ENCODE data around the gene THBS3. TPM values are rescaled to one million over a fixed set of nuclear protein-coding genes. Genes with fewer than 3 reads are reported as not detected.

Gene THBS3
- total RNA-seq = 10 to 100 TPM; 36.8 to 37.9 TPM
- polyA plus RNA-seq = 1 to 10 TPM; 1.2 to 3.8 (median 3.0) TPM
- 9.5 to 70.0 (median 45.1) reads per million in 6 experiments for total RNA-seq

DNA sequence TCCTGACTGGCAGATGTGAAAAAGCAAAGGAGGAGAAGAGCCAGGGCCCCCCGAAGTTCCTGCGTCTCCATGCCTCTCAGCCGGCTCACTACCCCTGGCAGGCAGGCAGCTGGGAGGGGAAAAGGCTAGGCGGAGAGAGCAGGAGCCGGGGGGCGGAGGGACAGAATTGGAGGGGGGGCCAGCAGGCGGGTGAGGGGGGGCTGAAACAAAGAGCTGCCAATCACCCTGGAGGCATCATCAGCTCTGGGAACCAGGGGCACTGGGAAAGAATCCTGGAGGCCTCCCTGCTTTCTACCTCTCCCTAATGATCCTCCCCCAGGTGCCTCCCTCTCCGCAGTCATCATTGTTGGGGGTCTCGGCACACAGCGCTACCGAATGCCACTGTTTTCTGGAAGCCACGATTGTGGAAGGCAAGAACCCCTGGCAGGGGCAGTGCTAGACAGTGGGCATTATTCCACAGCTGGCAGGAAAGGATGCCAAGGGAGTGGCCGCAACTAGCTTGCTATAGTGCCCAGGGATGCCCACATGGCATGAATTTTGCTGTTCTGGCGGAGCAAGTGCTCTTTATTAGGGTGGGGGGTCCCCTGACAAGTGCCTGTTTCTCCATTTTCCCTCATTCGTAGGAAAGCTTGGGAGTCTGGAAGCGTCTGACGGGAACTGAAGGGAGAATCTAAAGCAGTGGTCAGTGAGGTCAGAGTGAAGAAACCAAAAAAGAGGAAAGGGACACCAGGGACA, at the start of gene THBS3:
TSS of gene THBS3 (minus strand) at position 92 of the 735 bp plus-strand sequence. CDS start at position 71, 21 bp downstream.
- Mint-ChIP-seq H3K27ac (peak within 1 kb of the TSS; percentile 82 to 99 (median 98)), H3K4me1 (peaks cover 22 to 33% (median 30%) of the 10 kb centered on the region in 4 donors), H3K4me3 (peak within 1 kb of the TSS; percentile 83 to 95 (median 87)), H3K36me3 (peaks cover 0 to 6% (median 0%) of the 10 kb centered on the region in 3 donors), H3K27me3 (no peaks in the 10 kb centered on the region), H3K9me3 (no peaks in the 10 kb centered on the region)
- POLR2A ChIA-PET = interaction anchor here (0.6 to 4.3 kb wide), 13 partner anchors 10 to 852 kb away, joined by 3 to 65 read pairs (median 6); partner anchors contain the start of genes CLK2, KRTCAP2 and TRIM46
- DNase-seq (peak in 3 of 10 donors; percentile 10 to 15 (median 14)), ATAC-seq (peak in 1 of 2 donors; percentile 4)

DNA sequence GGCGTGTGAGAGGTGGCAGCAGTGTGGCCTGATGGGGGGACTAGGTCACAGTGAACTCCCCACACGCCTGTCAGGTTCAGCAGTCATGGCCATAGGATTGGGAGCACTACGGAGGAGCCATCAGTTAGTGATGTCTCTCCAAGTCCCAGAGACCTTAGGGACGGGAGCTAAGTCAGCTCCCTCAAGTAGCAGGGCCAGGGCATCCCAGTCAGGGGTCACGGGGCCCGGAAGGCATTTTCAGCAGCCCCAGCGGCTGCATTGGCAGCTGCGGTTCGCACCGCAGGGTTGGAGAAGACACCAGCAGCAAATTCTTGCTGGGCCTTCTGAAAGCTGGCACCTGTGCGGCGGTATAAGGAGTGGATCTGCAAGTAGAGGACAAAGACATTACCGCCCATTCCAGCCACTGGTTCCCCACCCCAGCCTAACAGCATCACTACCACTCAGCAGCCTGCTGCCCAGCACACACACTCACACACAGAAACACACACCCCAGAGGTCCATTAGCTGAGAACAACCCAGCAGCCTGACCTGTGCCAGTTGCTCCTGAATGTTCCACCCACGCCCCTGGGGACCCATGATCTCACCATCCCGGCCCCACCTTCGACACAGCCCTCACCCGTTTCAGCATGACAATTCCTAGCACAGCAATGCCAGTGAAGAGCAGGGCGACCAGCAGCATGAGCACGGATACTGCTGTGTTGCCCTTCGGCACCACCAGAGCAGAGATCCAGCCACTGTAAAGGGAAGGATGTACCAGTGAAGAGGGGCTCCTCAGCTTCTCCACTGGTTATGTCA, 48.6 kb upstream of the THBS3 start:
- Mint-ChIP-seq H3K4me3 (peak overlapping the region; percentile 59 to 87 (median 82)), H3K27ac (peak overlapping the region; percentile 5 to 83 (median 62)), H3K27me3 (no peaks in the 10 kb centered on the region), H3K9me3 (no peaks in the 10 kb centered on the region), H3K4me1 (peaks cover 23 to 52% (median 41%) of the 10 kb centered on the region in 4 donors), H3K36me3 (peaks cover 0 to 47% (median 4%) of the 10 kb centered on the region in 3 donors)
- POLR2A ChIA-PET = interaction anchor here (1.0 to 1.8 kb wide), 4 partner anchors 10 to 82 kb away, joined by 3 to 9 read pairs (median 6); partner anchors contain the start of gene TRIM46
- ATAC-seq (no peak), DNase-seq (no peak)

DNA sequence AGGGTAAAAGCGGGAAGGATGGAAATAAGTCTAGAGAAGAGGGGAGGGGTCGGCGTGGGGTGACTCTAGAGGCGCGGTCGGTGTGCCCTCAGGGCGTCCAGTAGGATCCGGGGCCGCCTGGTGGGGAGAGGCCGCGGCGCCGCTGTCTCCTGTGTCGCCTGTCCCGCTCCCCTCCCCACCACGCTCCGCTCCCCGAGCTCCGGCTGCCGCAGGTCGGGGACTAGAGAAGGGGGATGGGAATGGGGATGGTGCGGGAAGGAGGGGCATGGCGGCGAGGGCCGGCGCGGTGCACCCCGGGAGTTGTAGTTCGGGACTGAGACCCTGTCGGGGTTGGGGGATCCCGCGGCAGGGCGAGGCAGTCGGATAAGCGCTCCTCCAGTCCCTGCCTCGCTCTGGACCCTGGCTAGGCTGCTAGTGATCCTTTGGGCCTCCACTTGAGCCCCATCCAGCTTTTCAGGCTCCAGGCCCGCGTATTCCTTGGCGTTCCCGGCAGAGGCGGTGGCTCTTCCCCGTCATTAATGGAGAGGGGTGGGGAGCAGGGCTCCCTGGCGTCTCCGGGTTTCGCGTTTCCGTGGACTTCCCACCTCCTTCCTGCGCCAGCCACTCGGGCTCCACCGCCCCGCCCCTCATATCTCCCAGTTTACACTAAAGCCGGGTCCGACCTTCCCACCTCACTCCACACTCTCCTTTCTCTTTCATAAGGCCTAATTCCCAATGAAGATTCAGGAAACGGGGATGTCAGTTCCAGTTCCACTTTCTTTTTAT, 47.7 kb upstream of the THBS3 start, which contains the start of gene ENTREP3:
TSS of gene ENTREP3 (minus strand) at position 241 of the 765 bp plus-strand sequence. CDS start 606 bp downstream, outside the sequence.
- H3K9me3 Mint-ChIP-seq = no peaks in the 10 kb centered on the region
- POLR2A ChIA-PET = interaction anchor here (0.6 to 1.8 kb wide), 11 partner anchors 11 to 127 kb away, joined by 3 to 9 read pairs (median 3); partner anchors contain the start of gene TRIM46
- H3K36me3 Mint-ChIP-seq = peaks cover 0 to 42% (median 4%) of the 10 kb centered on the region in 3 donors
- H3K4me1 Mint-ChIP-seq = peaks cover 23 to 52% (median 40%) of the 10 kb centered on the region in 4 donors
- ATAC-seq (peak; percentile 53 to 71), DNase-seq (peak; percentile 55 to 85 (median 66))
- H3K27ac Mint-ChIP-seq = peak within 1 kb of the TSS; percentile 37 to 86 (median 75)
- no peaks in the 10 kb centered on the region for H3K27me3 Mint-ChIP-seq
- H3K4me3 Mint-ChIP-seq = peak within 1 kb of the TSS; percentile 75 to 89 (median 82)

DNA sequence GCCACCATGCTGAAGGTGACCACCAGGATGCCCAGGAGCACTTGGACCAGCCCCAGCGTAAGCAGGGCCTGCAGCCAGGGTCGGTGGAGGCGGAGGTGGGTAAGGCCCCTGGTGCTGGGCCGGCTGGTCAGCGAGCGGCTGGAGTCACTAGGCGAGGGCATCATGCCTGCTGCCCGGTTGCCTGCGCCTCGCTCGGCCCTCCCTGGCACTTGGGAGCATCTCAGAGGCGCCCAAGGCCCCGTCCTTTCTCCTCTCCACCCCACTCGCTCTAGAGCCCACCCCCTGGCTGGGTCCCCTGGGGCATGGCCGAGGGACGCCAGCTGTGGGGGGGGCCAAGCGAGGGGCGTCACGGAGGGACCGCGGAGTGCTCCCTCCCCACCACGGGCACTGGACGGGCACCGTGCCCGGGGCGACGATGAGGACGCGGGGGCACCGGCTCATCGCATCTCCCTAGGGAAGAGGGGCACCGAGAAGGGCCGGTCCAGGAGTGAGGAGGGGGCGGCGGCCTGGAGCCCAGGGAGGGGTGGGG, 47.1 kb upstream of the THBS3 start:
- H3K4me1 Mint-ChIP-seq = peaks cover 19 to 46% (median 37%) of the 10 kb centered on the region in 4 donors
- peak overlapping the region in 5 of 10 donors; percentile 43 to 79 (median 73) for H3K27ac Mint-ChIP-seq
- H3K27me3 Mint-ChIP-seq = no peaks in the 10 kb centered on the region
- peak overlapping the region; percentile 75 to 89 (median 82) for H3K4me3 Mint-ChIP-seq
- DNase-seq (no peak), ATAC-seq (peak in 1 of 2 donors; percentile 3)
- H3K9me3 Mint-ChIP-seq = no peaks in the 10 kb centered on the region
- peaks cover 0 to 37% (median 4%) of the 10 kb centered on the region in 3 donors for H3K36me3 Mint-ChIP-seq
- POLR2A ChIA-PET = interaction anchor here (0.6 to 1.8 kb wide), 9 partner anchors 12 to 128 kb away, joined by 3 to 7 read pairs (median 3); partner anchors contain the start of gene TRIM46

DNA sequence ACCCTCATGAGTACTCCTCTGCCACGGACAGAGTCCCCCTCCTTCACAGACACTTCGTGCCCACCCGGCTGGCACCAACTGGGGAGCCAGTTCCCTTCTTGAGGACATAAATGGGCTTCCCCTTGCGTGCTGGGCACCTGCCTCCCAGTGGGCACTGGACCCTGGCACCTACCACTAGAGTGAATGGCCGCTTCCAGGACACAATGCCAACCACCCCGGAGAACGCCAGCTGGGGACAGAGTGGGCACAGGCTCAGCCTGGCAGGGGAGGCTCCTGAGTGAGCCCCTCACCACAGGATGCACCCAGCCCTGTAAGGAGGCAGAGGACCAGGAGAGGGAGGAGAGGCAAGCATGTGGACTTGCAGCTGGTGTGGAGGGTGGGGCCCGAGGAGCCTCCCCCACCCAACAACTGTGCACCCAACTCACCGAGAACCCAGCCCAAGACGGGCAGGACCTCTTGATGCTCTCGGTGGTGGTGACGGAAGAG, 46.6 kb upstream of the THBS3 start:
- Mint-ChIP-seq H3K27ac (peak overlapping the region in 9 of 10 donors; percentile 37 to 86 (median 77)), H3K4me1 (peaks cover 19 to 46% (median 36%) of the 10 kb centered on the region in 4 donors), H3K9me3 (no peaks in the 10 kb centered on the region), H3K36me3 (peaks cover 0 to 32% (median 4%) of the 10 kb centered on the region in 3 donors), H3K27me3 (no peaks in the 10 kb centered on the region), H3K4me3 (peak overlapping the region; percentile 65 to 89 (median 81))
- ATAC-seq (no peak), DNase-seq (no peak)
- POLR2A ChIA-PET = interaction anchor here (1.2 kb wide), 1 partner anchor 10 kb away, joined by 3 read pairs; no protein-coding TSS in a partner anchor

DNA sequence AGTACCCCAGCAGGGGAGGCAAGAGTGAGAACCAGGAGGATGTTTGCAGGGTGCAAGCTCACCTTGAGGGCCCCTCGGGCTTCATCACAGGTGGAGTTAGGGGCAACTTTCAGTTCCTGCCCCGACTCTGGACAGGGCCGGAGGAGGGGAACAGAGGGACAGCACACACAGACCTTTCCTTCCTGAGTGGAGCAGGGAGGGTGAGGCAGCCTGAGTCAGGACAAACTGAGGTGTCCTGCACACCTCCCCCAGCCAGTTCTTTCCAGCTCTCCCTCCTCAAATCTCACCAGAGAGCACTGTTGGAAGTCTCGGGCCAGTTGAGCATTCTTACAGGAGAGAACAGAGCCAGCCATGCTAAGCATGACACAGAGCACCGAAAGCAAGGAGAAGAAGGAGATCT, 46.1 kb upstream of the THBS3 start:
- Mint-ChIP-seq H3K4me3 (peak overlapping the region; percentile 65 to 89 (median 81)), H3K9me3 (no peaks in the 10 kb centered on the region), H3K36me3 (peaks cover 0 to 27% (median 4%) of the 10 kb centered on the region in 3 donors), H3K27me3 (no peaks in the 10 kb centered on the region), H3K4me1 (peaks cover 19 to 46% (median 36%) of the 10 kb centered on the region in 4 donors), H3K27ac (peak overlapping the region in 5 of 10 donors; percentile 11 to 86 (median 38))
- DNase-seq = no peak
- POLR2A ChIA-PET = interaction anchor here (1.2 kb wide), 1 partner anchor 9 kb away, joined by 3 read pairs; no protein-coding TSS in a partner anchor
- ATAC-seq = no peak

DNA sequence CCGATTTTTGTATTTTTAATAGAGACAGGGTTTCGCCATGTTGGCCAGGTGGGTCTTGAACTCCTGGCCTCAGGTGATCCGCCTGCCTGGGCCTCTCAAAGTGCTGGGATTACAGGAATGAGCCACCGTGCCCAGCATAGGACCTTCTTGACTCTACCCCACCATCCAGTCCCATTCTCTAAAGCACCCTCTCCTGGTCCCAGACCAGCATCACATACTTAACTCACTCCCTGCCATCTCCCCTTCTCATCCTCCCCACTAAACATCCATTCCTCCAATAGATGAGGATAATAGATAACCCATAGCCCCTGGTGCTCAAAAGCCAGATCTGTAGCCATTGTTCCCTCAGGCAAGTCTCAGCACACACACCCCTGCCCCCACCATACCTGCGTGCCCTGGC, 45.5 kb upstream of the THBS3 start:
- DNase-seq (no peak), ATAC-seq (no peak)
- POLR2A ChIA-PET = interaction anchor here (0.6 to 1.2 kb wide), 2 partner anchors 8 to 238 kb away, joined by 3 to 5 read pairs; no protein-coding TSS in a partner anchor
- Mint-ChIP-seq H3K4me3 (peak overlapping the region; percentile 34 to 85 (median 78)), H3K4me1 (peaks cover 19 to 46% (median 36%) of the 10 kb centered on the region in 4 donors), H3K27me3 (no peaks in the 10 kb centered on the region), H3K9me3 (no peaks in the 10 kb centered on the region), H3K36me3 (peaks cover 0 to 21% (median 2%) of the 10 kb centered on the region in 3 donors), H3K27ac (peak overlapping the region in 5 of 10 donors; percentile 11 to 68 (median 31))

DNA sequence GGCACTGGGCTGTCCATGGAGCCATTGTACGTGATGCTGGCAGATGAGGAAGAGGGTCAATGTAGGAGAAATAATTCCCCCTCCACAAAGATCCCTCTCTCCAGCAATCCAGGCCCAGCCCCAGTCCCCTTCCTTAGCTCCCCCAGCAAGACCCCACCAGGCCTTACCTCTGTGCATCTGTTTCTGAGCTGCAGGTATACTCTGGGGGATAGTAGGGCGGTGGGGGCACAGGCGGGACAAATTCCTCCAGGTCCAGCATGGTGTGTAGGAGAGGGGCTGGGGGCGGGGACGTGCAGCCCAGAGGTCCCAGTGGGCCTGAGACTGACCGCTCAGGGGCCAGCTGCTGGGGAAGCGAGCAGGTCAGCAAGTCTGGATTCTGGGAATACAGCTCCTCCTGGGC, 43.9 kb upstream of the THBS3 start:
- Mint-ChIP-seq H3K36me3 (peaks cover 0 to 6% (median 0%) of the 10 kb centered on the region in 3 donors), H3K4me1 (peaks cover 17 to 36% (median 33%) of the 10 kb centered on the region in 4 donors), H3K27me3 (no peaks in the 10 kb centered on the region), H3K9me3 (no peaks in the 10 kb centered on the region), H3K4me3 (no peak overlapping the region), H3K27ac (peak overlapping the region in 1 of 10 donors; percentile 82)
- ATAC-seq (no peak), DNase-seq (no peak)
- POLR2A ChIA-PET = interaction anchor here (0.9 to 4.2 kb wide), 6 partner anchors 9 to 717 kb away, joined by 3 to 37 read pairs (median 14); partner anchors contain the start of genes CLK2, RUSC1 and SCAMP3

DNA sequence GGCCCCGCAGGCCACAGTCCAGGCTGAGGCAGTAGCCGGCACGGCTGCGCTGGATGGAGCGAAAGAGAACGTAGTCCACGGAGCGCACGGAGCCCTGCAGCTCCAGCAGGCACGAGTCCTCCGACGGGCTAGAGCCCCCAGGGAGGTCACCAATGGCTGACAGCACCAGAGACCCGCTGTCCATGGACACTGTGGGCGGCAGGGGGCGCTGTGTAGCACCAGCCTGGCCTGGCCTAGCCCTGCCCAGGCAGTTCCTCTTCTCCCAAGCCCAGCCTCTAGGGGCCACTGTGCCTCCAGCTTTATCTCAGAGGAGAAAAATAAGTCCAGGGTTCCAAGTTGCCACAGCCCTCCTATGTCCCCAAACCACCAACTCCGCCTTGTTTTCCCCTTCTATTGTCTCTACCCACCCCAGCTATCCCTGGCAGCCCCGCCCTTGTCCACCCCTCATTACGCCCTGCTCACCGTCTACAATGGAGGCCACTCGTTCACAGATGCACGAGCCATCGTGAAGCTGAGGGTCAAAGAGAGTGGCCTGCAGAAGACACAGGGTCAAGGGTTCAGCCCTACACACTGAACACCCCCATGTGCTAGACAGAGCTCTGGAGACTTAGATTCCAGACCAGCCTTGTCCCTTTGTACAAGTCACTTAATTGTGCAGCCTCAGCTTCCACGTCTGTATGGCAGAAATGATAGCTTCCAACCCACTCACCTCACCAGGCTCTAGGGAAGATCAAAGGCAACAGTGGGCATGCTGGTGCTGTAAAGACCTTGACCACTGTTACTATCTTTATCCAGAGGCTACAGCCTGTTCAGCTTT, 43.1 kb upstream of the THBS3 start:
- peaks cover 14 to 33% (median 29%) of the 10 kb centered on the region in 4 donors for H3K4me1 Mint-ChIP-seq
- POLR2A ChIA-PET = interaction anchor here (0.7 to 4.2 kb wide), 12 partner anchors 9 to 717 kb away, joined by 3 to 37 read pairs (median 4); partner anchors contain the start of genes CLK2, FDPS, KRTCAP2 and RUSC1
- H3K36me3 Mint-ChIP-seq = no peaks in the 10 kb centered on the region
- DNase-seq = peak; percentile 90 to 99 (median 96)
- H3K4me3 Mint-ChIP-seq = peak overlapping the region; percentile 60 to 82 (median 72)
- H3K9me3 Mint-ChIP-seq = no peaks in the 10 kb centered on the region
- ATAC-seq = peak; percentile 93 to 99
- no peaks in the 10 kb centered on the region for H3K27me3 Mint-ChIP-seq
- H3K27ac Mint-ChIP-seq = peak overlapping the region in 9 of 10 donors; percentile 31 to 84 (median 69)

DNA sequence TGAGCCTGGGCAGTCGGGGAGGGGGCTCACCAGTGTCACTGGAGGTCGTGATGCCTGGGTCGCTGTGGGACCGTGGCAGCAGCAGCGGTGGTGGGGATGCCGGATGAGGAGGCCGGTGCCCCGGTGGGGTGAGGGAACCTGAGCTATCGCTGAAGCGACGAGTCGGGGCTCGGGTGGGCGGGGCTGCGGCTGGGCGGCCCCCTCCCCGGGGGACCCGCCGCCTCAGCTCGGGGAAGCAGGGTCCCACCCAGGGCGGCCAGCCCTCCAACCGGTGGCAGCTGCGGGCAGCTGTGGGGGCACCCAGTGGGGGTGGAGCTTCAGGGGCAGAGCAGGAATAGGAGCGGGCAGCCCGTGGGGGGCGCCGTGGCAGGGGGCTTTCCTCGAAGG, 42.5 kb upstream of the THBS3 start:
- peaks cover 14 to 31% (median 25%) of the 10 kb centered on the region in 4 donors for H3K4me1 Mint-ChIP-seq
- no peaks in the 10 kb centered on the region for H3K9me3 Mint-ChIP-seq
- H3K27ac Mint-ChIP-seq = peak overlapping the region in 7 of 10 donors; percentile 43 to 84 (median 57)
- no peaks in the 10 kb centered on the region for H3K36me3 Mint-ChIP-seq
- peak in 5 of 10 donors; percentile 19 to 48 (median 41) for DNase-seq
- peak; percentile 46 to 52 for ATAC-seq
- no peaks in the 10 kb centered on the region for H3K27me3 Mint-ChIP-seq
- POLR2A ChIA-PET = interaction anchor here (0.7 to 4.2 kb wide), 13 partner anchors 9 to 718 kb away, joined by 3 to 37 read pairs (median 4); partner anchors contain the start of genes CLK2, FDPS, KRTCAP2 and RUSC1
- peak overlapping the region; percentile 68 to 82 (median 75) for H3K4me3 Mint-ChIP-seq

Data from naive thymus-derived CD8-positive, alpha-beta T cell (primary cell).